SKM-1 (cell line): Measurements from ENCODE around the gene TIGD4.
"Not testable (repeated sequence)": the region's sequence is repeated elsewhere in the genome, so short reads cannot be mapped to it uniquely, and the experiment has no call there.

Experiments
- DNase-seq: peaks from one replicate; lab custom pipeline; 2025; ENCODE audit not compliant: unreplicated experiment; lab: John Stamatoyannopoulos, UW

TIGD4 gene

DNA sequence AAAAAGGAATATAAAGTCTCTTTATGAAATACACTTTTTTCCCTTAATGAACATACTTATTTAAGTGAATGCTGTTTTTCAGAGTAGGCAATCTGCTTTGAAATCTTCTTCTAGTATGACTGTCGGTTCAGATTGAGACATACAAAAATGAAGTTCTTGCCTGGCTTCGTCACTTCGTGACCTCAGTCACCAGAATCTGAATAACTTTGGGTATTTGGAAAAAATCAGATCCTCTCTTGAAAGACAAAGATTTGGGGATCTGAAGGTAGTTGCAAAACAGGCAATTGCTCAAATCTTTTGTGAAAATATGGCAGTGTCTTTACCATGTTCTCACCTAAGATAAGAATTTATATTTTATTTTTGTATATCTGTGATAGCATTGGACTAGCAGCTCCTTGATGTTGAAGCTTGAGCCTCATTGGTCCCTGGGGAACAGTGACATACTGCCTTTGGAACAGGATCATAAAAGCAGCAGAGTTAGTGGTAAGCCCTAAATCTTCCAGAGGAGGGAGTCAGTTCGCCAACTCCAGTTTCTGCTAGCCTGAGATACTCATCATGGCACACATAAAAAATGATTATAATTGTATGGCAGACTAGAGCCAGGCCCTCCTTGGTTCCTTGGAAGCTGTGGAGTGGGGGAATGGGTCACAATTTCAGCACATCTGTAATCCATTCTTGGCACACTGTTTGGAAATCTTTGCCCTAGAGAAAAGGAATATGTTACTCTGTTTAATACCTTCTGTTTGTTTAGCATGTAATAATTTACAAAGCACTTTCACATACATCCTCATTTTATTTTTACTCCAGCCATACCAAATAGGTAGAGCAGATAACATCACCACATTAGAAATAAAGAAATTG is 5.2 kb upstream of the TIGD4 start:
- DNase-seq, result no peak

DNA sequence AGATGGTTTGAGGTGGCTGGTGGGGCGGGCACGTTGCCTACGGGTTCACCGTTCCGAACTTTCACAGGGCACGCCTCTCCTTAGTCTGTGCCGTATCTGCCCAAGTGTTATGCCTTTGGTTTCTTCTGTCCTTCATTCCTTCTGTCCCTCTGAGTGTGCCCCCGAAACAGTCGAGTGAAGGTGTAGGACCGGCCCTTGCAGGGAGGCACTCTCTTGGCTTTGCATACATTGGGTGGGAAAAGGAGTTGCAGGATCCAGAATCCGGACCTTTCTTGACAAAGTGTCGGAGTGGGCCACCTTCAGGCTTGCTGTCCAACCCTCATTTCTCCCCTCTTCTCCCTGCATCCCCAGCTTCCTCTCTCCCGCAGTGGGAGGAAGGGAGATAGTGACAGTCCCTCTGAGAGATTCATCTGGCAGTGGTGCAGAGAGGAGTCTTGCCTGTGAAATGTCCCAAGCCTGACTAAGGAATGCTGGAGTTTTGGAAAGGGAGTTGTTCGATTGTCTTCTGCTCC is 793 bp upstream of the TIGD4 start:
- DNase-seq, result no peak

DNA sequence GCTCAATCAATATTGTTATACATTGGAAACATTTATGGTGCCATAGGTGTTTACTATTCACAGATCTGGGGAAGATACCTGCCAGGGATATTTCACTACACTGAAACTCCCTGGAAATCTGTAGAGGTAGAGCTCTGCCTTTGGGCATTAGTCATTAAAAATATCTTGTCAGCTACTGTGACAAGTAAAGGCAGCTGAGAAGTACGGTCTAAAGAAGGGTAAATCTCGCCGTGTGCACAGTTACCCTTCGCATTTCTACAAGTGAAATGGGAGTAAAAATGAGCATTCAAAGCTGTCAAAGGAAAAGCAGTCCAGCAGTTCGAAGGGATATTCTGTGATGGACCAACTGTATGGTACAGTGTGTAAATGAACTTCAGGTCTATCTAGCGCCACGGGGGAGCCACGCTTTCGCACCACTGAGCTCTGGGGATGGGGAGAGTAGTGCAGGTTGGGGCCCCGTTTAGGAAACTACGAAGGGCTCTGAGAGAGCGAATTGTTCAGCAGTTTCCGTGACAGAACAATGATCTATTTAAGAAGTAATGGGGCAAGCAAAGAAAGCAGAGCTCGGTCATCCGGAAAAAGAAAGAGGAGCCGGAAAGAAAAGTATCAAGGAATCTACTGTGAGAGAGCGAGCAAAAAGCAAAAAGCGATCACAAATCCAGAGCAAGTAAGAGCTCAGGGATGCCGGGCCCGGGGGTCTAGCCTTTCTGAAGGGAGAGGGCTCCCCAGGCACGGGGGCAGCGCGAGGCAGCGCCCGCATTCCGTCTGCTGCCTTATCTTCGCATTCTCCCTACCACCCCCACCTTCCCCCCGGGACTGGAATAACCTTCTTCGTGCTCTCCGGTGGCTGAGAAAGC is 646 bp downstream of the TIGD4 start:
- DNase-seq, result no peak

DNA sequence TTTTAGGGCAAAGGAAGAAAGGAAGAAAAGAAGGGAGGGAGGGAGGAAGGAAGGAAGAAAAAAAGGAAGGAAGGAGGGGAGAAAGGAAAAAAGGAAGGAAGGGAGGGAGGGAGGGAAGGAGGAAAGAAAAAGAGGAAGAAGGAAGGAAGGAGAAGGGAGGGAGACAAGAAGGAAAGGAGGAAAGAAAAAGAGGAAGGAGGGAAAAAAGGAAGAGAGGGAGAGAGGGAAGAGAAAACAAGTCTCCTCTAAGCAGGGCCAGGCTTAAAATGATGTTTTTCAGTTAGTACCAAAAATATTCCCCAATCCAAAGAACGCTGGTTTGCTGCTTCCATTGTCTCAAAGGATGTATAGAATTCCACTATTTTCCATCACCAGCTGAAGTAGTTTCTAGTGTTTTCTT is 2.0 kb downstream of the TIGD4 start:
- DNase-seq, result no peak

DNA sequence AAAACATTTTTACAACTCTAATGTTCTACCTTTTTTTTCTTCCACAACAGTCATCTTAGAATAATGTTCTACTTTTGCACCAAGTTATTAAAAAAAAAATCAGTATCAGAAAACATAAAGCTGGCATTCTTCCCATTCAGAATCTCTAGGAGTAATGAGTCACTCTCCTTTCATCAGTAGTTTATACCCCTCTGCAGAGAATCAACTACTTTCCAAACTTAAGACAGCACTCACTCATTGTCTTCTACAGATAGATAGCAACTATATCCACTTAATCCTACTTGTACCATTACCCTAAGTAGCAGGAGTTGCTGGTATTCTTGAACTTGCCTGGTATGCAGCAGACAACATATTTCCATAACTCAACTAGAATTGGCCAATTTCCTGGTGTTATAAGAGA is 3.2 kb downstream of the TIGD4 start:
- DNase-seq, result no peak

DNA sequence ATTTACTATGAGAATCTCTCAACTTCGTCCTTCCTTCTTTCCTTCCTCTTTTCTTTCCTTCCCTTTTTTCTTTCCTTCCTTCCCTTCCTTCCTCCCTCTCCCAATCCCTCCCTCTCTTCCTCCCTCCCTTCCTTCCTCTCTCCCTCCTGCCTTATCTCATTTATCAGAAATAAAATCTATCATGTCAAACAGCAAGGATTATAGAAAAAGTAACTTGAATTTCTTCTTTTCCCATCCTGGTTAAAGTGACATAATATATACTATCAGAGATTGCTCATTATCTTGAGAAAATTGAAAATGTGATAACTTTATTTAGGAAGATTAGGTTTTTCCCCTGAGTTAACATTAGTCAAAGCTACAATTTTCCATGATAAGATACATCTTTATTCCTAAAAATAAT is 5.6 kb downstream of the TIGD4 start:
- DNase-seq, result no peak

DNA sequence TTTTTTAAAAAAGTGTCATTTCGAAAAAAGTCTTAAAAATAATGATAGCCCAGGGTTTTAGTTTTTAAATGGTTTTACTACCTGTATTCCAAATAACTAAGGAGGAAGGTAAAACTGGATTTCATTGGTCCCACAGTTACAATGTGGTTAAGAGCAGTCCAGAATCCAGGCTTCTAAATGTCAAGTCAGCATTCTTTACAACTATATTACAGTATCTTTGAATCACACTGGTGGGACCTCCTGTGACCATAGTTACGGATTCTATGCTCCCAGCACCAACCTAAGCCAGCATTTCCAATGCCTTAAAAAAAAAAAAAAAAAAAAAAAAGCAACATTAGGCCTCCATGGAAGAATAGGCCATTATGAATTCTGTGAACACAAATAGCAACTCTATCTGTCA is 6.2 kb downstream of the TIGD4 start:
- DNase-seq, result no peak

DNA sequence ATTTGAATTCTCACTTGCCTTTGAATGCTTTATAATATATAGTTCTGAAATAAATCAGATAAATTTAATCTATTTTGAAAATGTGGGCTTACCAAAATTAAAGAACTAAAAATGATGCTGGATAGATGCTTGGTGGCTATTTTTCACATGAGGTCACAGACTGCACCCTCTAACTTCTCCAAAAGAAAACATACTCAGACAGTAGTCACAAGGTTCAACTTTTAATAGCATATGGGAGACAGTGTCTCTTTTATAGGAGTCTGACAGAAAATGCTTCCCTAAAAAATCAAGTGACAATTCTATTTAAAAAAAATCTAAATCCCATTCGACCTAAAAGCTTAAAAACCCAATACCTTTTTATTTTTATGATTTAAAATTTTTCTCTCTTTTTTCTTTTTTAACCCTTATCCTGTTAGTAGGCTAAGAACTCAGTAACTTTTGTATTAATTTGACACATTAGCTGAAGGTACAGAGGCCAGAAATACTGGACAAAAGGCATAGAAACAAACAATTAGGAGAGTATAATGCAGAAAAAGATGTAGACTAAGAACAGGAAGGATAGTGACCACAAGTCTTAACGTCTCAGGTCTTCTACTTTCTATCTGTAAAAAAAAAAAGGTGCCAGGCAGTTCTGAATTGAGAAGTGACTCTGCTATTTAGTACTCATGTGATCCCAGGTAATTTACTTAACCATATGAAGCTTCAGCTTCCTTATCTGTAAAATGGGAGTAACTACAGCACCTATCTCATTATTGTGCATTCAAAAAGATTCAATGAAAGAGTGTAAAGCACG is 7.6 kb downstream of the TIGD4 start:
- no peak for DNase-seq

DNA sequence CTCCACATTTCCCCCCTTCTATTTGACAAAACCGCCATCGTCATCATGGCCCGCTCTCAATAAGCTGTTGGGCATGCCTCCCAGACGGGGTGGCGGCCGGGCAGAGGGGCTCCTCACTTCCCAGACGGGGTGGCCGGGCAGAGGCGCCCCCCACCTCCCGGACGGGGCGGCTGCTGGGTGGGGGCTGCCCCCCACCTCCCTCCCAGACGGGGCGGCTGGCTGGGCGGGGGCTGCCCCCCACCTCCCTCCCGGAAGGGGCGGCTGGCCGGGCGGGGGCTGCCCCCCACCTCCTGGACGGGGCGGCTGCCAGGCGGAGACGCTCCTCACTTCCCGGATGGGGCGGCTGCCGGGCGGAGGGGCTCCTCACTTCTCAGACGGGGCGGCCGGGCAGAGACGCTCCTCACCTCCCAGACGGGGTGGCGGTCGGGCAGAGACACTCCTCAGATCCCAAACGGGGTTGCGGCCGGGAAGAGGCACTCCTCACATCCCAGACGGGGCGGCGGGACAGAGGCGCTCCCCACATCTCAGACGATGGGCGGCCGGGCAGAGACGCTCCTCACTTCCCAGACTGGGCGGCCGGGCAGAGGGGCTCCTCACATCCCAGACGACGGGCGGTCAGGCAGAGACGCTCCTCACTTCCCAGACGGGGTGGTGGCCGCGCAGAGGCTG is 14.3 kb downstream of the TIGD4 start:
- DNase-seq, result not testable (repeated sequence)

DNA sequence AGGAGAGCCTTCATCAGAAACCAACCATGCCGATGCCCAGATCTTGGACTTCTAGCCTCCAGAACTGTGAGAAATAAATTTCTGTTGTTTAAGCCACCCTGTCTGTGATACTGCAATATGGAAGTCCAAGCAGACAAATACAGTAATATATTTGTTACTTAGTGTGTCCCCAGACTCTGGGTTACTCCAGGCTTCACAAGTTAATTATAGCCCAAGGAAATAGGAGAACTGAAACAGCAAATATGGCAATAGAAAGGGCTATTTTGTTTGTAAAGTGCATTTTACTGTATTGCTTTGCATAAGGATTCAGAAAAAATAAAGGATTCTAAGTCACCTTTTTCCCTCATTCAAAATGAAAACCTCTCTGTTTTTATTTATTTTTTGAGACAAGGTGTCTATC is 15.7 kb downstream of the TIGD4 start:
- DNase-seq, result no peak

DNA sequence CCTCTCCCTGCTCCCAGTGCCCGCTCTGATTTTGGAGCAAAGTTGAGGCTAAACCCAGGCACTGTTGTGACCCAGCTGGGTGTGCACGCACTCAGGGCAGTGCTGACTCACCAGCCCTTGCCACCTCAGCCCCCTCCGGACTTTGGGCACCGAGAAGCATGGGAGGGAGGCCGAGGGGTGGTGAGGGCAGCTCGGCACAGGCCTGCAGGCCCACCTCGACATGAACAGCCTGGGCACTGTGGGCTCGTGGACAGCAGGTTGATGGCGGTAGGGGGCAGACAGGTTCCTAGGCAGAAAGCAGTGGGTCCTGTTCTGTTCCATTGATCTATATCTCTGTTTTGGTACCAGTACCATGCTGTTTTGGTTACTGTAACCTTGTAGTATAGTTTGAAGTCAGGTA is 30.9 kb downstream of the TIGD4 start:
- DNase-seq, result no peak

DNA sequence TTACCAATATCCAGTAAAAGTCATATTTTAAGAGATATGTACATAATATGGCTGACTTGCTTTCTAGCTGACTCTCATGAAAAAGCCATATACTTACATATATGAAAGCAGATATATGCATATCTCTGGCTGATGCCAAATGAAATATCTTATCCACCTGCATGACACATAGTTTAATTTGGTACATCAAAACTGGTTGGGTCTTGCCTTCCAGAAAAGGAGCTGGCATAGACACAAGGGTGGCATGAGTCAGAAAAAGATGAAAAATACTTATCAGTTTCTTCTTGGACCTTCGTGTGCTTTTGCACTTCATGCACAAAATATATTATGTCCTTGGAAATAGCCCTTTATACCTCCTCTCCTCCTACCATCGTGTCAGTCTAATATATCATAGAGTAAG is 32.1 kb downstream of the TIGD4 start:
- no peak for DNase-seq

DNA sequence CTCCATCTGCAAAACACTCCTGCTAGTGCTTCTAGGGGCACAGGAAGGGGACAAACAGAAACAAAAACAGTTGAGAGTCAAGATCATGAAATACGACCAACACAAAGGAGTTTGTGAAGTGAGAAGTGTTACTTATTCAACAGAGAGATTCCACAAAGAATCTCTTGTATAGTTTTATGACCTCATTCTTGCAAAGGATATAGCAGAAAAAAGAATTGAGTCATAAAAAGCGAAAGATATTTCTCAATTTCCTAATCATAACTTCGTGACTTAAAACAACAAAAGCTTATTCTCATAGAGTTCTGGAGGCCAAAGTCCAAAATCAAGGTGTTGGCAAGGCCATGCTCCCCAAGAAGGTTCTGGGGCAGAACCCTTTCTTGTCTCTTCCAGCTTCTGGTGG is 40.7 kb downstream of the TIGD4 start:
- no peak for DNase-seq

DNA sequence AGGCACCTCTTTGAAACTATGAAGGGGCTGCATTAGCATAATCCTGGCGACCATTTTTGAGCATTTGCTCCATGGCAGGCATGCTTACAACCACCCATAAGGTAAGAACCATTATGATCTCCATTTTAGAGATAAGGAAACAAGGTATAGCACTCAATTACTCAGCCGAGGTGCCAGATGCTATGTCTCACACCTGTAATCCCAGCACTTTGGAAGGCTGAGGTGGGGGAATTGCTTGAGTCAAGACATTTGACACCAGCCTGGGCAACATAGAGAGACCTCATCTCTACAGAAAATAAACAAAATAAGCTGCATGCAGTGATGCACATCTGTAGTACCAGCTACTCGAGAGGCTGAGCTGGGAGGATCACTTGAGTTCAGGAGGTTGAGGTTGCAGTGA is 43.6 kb downstream of the TIGD4 start:
- DNase-seq, result no peak

DNA sequence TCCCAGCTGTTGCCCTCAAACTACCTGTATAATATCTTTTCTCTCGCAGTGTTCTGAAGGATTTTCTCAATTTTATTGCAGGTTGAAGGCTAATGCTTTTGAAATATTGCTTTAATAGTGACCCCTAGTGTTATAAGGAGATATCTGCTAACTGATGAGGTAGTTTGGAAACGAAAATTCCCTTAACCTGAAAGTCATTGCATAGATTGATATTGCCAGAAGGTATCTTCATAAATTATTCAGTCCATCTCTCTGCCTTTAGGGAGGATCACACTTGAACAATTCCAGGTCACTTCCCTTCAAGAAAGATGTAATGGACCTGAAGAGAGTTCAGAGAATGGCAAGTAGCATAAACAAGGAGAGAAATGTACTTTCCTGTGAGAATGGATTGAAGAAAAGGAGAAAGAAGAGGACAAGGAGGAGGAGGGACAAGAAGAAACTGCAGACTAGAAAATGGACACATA is 44.1 kb downstream of the TIGD4 start:
- peak; percentile 12 for DNase-seq

DNA sequence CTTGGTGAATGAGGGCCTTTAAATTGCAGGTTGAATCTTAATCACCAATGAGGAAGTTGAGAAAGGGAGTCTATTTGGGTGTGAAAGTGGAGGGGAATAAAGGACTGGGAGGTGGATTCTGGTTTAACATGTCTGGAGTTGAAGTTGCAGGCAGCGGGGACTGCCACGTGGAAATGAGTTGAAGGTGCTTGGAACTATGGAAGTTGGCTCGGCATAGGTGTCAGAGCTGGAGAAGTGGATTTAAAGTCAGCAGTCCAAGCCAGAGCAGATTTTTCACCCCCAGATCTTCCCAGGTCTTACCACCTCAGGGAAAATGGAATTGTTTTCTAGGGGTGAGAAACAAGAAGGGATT is 44.9 kb downstream of the TIGD4 start:
- no peak for DNase-seq

DNA sequence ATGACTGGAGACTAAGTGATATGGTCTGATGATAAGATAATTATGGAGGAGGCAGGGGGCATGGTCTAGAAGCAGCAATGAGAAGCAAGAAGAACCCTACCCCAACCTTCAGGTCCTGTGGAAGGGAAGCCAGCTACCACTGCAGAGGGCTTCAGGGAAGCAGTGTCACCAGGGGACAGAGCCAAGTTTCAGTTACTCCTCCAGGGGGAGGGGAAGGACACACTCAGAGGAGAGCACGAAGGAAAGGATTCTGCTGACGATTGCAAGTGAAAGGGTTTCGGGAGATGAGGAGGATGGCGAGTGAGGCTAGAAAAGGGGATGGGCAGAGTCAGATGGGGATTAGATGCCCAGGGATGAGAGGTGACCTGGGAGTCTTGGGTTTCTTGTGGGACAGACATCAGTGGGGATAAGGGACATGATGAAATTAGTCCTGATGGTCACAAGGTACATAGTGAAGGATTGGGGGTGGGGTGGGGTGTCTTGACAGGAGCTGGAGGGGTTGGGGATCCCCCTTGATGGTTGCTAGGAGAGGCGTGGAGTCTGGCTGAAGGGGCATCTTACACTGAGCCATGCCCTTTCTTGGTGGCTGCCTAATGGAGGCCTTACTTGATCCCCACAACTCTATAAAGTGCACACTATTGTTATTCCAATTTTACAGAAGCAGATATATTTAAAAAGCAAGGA is 45.4 kb downstream of the TIGD4 start:
- no peak for DNase-seq

DNA sequence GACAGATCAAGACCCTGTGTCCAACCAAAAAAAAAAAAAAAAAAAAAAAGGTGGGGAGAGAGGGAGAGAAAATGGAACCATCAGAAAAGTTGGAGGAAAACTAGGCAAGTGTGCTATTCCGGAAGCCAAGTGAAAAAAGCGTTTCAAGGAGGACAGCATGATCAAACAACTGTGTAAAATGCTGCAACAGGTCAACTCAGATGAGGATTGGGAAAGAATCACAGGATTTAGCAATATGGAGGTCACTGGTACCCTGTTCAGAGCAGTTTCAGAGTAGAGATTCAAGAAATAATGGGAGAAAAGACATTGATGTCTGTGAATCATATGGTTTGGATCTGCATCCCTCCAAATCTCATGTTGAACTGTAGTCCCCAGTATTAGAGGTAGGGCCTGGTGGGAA is 47.5 kb downstream of the TIGD4 start:
- no peak for DNase-seq

DNA sequence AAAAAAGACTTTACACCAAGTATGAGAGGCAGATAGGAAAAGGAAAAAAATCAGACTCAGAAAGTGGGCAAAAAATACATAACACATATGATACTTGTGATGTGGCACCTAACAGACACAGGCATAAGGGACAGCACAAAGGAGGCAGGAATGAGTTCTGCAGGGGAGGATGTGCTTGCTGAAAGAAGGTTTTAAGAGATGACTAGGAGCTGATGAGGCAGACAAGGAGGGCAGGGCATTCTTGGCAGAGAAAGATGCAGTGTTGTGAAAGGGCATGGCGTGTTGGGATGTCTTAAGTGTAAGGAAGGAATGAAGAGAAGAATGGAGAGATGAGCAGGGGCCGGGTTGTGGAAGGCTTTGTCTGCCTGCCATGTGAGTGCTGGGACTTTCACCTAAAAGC is 50.1 kb downstream of the TIGD4 start:
- DNase-seq, result no peak

DNA sequence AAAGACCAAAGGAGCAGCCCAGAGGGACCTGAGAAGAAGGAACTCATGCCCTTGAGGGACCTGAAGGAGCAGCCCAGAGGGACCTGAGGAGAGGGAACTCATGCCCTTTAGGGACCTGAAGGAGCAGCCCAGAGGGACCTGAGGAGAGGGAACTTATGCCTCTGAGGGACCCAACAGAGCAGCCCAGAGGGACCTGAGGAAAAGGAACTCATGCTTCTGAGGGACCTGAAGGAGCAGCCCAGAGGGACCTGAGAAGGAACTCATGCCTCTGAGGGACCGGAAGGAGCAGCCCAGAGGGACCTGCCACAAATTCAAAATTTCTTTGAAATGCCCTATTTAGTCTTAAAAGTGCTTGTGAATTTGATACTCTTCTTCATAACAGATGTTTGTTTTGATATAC is 51.2 kb downstream of the TIGD4 start:
- DNase-seq, result no peak
